Activated T-cell treated with anti-CD3 and anti-CD28 coated beads, Interleukin-2, amount 50 U/mL, for 72 hours (primary cell): Measurements from ENCODE around the gene NEAT1. TPM values are rescaled to one million over a fixed set of nuclear protein-coding genes. Genes with fewer than 3 reads are reported as not detected.

Experiments used
- ATAC-seq, 2 donors: fragments of 150-1000 bp; cut with Tn5 transposase; replicated peaks in 1 of 2; 2 replicates each; pipeline ENCODE4 v1.10.0; 2021; ENCODE audit warnings: moderate library complexity in 2 of 2, mild to moderate bottlenecking in 1 of 2
- DNase-seq, 2 donors: peaks; one replicate each; pipeline ENCODE4 v3.0.0; 2021 to 2022; ENCODE audit warnings: mixed read lengths in 1 of 2
- H3K27ac Mint-ChIP-seq: one replicate; pipeline ENCODE4 v1.8.0; 2022; ENCODE audit warnings: mild to moderate bottlenecking, moderate library complexity, mixed read lengths
- H3K27me3 Mint-ChIP-seq: one replicate; pipeline ENCODE4 v1.8.0; 2022; ENCODE audit warnings: low read depth, mixed read lengths
- H3K36me3 Mint-ChIP-seq, 2 donors: one replicate each; pipeline ENCODE4 v1.8.0; 2022; ENCODE audit warnings: mixed read lengths in 2 of 2, mild to moderate bottlenecking in 1 of 2; ENCODE audit not compliant: insufficient read depth in 2 of 2
- H3K4me1 Mint-ChIP-seq: one replicate; pipeline ENCODE4 v1.8.0; 2022; ENCODE audit warnings: low read depth, mixed read lengths
- H3K4me3 Mint-ChIP-seq, 2 donors: one replicate each; pipeline ENCODE4 v1.8.0; 2022; ENCODE audit warnings: mild to moderate bottlenecking in 2 of 2, mixed read lengths in 2 of 2, moderate library complexity in 2 of 2
- H3K9me3 Mint-ChIP-seq, 2 donors: one replicate each; pipeline ENCODE4 v1.8.0; 2022; ENCODE audit warnings: mixed read lengths in 2 of 2
- total RNA-seq, 2 donors: library from RNA; stranded (reverse); gene quantifications; one replicate each; pipeline ENCODE4 v1.2.3, GENCODE V29; 2022

The NEAT1 gene
- total RNA-seq, 2 donors from 2014 or later: 678 to 1,151 TPM

DNA sequence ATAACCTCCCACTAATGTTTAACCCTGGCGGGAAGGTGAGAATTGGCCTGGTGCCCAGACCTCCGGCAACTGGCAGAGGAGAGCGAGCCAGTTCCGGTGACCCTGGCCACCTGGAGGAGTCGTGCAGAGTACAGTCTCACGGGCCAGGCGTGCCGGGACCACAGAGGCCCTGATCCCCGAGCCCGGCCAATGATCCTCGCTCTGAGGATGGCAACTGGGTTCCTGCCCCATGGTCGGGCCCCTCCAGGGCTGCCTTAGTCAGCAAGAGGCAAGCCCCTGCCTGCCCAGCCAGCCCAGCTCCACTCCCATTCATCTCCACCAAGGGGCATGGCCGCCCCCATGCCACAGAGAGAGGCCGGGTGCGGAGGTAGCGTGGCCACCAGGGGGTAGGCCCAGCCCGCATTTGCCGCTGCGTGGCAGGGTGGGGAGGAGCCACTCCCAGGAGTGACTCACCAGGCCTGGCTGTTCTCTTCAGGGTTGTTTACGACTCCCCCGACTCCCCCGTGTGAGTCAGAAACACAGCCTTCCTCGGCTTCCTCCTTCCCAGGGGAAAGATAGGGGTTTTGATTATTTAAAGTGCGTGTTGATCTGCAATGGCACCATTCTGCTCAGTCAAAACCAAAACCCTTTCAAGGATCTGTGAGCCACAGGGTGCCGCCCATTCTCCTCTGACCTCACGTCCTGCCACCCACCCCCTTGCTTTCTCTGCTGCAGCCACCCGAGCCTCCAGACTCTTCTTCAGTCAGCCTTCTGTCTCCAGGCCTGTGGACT is 40.4 kb upstream of the NEAT1 start, which contains the start of gene SLC25A45:
SLC25A45 (minus strand) TSS at position 614 of the 771 bp plus-strand sequence. CDS start 695 bp downstream, outside the sequence.
- Mint-ChIP-seq H3K36me3 (no peaks in the 10 kb centered on the region), H3K9me3 (no peaks in the 10 kb centered on the region), H3K4me3 (peak within 1 kb of the TSS; percentile 84 to 97), H3K4me1 (peaks cover 61% of the 10 kb centered on the region), H3K27me3 (no peaks in the 10 kb centered on the region), H3K27ac (peak within 1 kb of the TSS; percentile 79)
- ATAC-seq (peak; percentile 86 to 89), DNase-seq (peak; percentile 95 to 97)

DNA sequence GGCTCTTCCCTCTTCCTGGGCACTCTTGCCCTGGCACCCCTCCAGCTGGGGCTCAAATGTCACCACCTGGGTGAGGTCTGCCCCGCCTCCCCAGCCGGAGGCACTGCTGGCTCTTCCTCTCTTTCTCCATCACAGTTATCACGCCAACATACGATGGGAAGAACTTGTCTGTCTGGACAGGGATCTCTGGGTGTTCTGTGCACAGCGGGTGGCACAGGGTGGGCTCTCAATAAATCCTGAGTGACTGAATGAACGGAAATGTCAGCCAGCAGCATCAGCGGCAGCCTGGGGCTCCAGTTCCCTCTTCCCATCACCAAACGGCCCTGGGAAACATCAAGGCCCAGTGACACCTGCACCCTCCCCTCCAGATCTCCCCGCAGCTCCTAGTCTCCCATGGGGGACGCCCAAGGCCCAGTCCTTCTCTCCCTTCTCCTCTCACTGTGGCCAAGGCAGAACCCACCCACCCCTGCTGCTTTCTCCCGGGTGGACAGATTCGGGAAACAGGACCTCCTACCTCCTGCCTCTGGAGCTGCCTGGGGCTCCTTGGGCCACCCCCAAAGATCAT is 39.7 kb upstream of the NEAT1 start:
- Mint-ChIP-seq H3K4me1 (peaks cover 66% of the 10 kb centered on the region), H3K36me3 (no peaks in the 10 kb centered on the region), H3K4me3 (peak overlapping the region; percentile 84 to 97), H3K9me3 (no peaks in the 10 kb centered on the region), H3K27me3 (no peaks in the 10 kb centered on the region), H3K27ac (peak overlapping the region; percentile 79)
- DNase-seq (no peak), ATAC-seq (no peak)

DNA sequence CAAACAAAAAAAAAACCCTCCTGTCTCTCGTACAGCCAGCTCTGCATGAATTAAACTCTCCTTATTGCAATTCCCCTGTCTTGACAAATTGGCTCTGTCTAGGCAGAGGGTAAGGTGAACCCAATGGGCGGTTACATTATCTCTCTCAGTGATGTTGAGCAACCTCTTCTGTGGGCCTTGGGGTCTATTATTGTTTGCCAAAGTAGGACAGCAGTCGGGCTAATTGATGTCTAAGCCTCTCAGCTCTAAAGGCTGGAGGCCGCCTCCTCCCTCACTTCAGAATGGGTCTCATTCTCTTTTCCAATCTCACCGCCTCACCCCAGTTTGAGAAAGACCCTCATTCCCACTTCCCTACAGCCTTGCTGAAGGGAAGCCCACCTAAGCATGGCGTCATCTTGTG is 38.8 kb upstream of the NEAT1 start:
- Mint-ChIP-seq H3K4me3 (peak overlapping the region; percentile 84 to 97), H3K27ac (peak overlapping the region; percentile 51), H3K36me3 (peaks cover 0 to 2% of the 10 kb centered on the region in 2 donors), H3K27me3 (no peaks in the 10 kb centered on the region), H3K4me1 (peaks cover 75% of the 10 kb centered on the region), H3K9me3 (no peaks in the 10 kb centered on the region)
- no peak for DNase-seq
- no peak for ATAC-seq

DNA sequence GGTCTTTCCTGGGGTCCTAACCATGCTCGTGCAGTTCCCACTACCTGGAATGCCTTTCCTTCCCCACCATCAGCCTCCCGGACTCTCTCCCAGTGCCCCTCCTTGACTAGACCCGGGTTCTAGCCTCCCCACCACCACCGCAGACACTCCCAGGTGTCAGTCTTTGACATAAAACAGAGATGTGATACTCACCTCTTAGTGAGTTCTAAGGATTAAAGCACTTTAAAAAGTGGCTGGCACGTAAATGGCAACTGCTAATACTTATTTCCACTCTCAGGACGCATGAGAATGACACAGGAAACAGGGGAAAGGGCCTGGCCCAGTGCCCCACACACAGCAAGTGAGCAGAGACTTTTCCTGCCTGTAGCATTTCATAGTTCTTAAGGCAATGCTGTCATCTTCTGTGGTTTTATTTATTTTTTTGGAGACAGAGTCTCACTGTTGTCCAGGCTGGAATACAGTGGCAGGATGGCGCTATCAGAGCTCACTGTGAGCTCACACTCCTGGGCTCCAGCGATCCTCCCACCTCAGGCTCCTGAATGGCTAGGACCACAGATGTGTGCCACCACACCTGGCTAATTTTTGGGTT is 38.2 kb upstream of the NEAT1 start:
- Mint-ChIP-seq H3K9me3 (no peaks in the 10 kb centered on the region), H3K27ac (peak overlapping the region; percentile 93), H3K36me3 (peaks cover 0 to 4% of the 10 kb centered on the region in 2 donors), H3K27me3 (no peaks in the 10 kb centered on the region), H3K4me3 (peak overlapping the region; percentile 84 to 97), H3K4me1 (peaks cover 81% of the 10 kb centered on the region)
- DNase-seq: no peak
- no peak for ATAC-seq

DNA sequence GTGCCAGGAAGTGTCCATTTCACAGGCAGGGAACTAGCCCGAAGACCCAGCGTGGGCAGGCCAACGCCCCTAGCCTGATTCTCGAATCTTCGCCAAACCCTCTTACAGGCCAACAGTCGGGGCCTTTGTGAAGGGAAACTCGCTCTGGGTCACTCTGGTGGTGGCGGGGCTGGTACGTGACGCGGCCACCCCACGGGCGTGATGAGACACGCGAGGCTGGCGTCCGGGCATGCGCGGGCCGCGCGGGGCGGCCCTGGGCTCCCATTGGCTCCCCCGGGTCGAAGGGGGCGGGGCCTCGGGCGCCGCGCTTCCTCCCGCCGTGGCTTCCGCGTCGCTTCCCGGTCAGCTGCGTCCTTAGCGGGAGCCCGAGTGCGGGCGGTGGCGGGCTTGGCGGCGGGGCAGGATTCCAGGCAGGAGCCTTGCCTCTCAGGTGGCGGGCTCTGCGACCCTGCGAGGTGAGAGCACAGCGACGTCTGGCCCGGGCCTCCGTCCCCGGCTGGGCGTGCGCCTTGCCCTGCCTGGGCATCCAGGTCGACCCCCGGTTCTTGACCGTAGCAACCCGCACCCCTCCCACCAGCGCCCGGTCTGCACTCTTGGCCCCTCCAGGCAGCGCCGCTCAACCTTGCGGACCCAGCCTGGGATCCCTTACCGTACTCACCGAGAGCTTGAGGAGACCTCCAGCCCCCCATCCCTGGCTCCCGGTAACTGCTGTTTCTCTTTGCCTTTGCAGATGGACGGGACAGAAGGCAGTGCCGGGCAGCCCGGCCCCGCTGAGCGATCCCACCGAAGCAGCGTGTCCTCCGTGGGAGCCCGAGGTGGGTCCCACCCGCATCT is 36.1 kb upstream of the NEAT1 start, which contains the start of gene FRMD8:
FRMD8 (plus strand) TSS at position 331 of the 834 bp plus-strand sequence; CDS start at position 731, 400 bp downstream.
- no peaks in the 10 kb centered on the region for H3K9me3 Mint-ChIP-seq
- ATAC-seq (peak; percentile 44 to 58), DNase-seq (peak; percentile 88 to 97)
- peak within 1 kb of the TSS; percentile 85 for H3K27ac Mint-ChIP-seq
- H3K4me3 Mint-ChIP-seq: peak within 1 kb of the TSS; percentile 84 to 97
- peaks cover 76% of the 10 kb centered on the region for H3K4me1 Mint-ChIP-seq
- H3K27me3 Mint-ChIP-seq: no peaks in the 10 kb centered on the region
- peaks cover 0 to 4% of the 10 kb centered on the region in 2 donors for H3K36me3 Mint-ChIP-seq

DNA sequence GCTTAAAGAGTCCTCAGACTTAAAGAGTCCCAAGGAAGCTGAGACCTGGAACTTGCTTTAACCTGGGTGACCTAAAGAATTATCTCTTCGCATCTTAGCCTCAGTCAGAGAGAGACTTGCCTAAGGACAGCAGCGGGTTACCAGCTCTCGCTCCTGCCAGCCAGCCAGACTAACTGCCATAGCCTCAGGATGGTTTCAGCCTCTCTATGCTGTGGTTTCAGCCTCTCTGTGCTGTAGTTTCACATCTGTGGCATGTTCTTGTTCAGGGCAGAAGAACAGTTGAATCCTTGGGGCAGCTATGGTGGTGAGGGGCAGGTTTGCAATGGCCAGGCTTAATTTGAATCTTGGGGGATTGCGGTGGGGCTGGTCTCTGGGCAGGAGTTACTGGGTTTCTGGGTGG is 33.9 kb upstream of the NEAT1 start:
- Mint-ChIP-seq H3K4me3 (peak overlapping the region; percentile 52 to 71), H3K27ac (peak overlapping the region; percentile 4), H3K9me3 (no peaks in the 10 kb centered on the region), H3K4me1 (peaks cover 57% of the 10 kb centered on the region), H3K27me3 (no peaks in the 10 kb centered on the region), H3K36me3 (peaks cover 0 to 4% of the 10 kb centered on the region in 2 donors)
- DNase-seq (no peak), ATAC-seq (no peak)

DNA sequence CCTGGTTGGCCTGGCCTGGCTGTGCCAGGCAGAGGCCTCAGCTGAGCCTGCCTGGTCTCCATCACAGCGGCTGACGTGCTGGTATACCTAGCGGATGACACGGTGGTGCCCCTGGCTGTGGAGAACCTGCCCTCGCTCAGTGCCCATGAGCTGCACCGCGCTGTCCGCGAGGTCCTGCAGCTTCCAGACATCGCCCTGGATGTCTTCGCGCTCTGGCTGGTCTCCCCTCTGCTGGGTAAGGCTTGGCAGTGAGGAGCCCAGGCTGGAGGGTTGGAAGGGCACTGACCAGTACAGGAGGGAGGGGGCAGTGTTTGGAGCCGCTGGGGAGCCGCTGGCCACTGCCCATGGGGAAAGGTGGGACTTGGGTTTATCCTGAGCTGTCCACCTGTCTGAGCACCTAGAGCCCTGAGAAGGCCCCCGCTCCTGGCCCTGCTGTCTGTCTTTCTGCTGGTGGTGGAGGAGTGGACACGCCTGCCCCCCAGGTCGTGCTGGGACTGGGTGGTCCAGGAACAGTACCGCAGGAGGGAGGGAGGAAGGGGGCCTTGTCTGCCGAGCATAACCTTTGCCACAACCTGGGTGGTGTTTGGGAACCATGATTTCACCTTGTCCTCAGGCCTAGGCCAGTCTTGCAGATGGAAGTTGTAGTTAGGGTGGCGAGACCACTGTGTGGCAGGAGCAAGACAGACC is 33.2 kb upstream of the NEAT1 start:
- H3K4me1 Mint-ChIP-seq: peaks cover 50% of the 10 kb centered on the region
- ATAC-seq (no peak), DNase-seq (no peak)
- peak overlapping the region; percentile 52 to 71 for H3K4me3 Mint-ChIP-seq
- peaks cover 0 to 4% of the 10 kb centered on the region in 2 donors for H3K36me3 Mint-ChIP-seq
- no peaks in the 10 kb centered on the region for H3K9me3 Mint-ChIP-seq
- no peaks in the 10 kb centered on the region for H3K27me3 Mint-ChIP-seq
- H3K27ac Mint-ChIP-seq: no peak overlapping the region

DNA sequence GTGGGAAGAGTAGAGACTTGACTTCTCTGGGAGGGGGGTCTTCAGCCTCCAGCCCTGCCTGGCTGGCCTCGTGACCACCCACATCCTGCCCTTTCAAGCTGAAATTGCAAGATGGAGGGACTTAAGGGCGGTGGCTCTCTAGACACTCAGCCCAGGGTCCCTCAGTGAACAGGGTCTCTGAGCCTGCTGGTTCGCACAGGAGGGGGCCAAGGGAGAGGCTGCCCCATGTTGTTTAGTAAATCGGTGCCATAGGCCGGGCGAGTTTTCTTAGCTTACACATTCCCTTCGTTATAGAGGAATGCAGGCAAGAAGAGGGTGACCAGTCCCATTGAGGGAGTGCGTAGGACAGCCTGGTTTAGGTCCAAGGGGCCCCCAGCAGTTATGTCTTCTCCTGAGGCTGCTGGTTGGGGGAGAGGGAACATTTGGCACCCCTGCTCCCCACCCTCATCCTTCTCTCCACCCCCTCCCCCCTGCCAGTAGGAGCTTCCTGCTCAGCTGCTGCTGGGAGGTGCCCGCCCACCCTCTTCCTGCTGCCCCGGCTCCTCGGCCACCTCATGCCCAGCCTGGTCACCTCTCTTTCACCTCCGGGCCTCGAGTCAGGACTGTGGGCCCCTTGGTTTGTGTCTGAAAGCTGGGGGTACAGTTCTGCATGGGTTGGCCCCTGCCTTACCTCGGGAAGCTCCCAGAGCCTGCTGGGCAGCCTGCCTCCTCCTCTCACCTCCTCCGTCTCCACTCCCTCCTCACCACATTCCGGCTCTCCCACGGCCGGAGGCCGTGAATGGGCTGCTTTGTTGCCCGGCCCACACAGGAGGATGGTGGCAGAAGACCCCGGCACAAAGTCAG is 32.3 kb upstream of the NEAT1 start:
- Mint-ChIP-seq H3K4me1 (peaks cover 41% of the 10 kb centered on the region), H3K27me3 (no peaks in the 10 kb centered on the region), H3K27ac (no peak overlapping the region), H3K4me3 (peak overlapping the region in 1 of 2 donors; percentile 44), H3K36me3 (peaks cover 0 to 4% of the 10 kb centered on the region in 2 donors), H3K9me3 (no peaks in the 10 kb centered on the region)
- ATAC-seq (no peak), DNase-seq (no peak)

DNA sequence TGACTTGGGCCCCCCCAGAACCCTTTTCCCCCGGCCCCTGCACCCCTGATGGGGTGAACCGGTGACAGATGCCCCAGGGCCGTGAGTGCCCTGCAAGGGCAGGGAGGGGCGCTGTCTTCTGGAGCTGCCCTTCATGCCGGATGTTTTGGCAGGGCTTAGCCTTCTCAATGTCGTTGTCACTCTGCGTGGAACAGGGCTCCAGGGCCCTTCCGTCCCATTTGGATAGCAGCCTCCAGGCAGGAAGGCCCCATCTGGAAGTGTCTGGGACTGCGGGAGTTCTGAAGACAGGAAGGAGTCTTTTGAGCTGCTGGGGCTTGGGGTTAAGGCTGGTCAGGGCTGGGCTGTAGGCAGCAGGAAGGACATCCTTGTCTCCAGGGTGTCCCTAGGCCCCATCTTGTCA is 31.6 kb upstream of the NEAT1 start:
- Mint-ChIP-seq H3K4me3 (no peak overlapping the region), H3K36me3 (peaks cover 0 to 4% of the 10 kb centered on the region in 2 donors), H3K27ac (no peak overlapping the region), H3K4me1 (peaks cover 34% of the 10 kb centered on the region), H3K27me3 (no peaks in the 10 kb centered on the region), H3K9me3 (no peaks in the 10 kb centered on the region)
- ATAC-seq (no peak), DNase-seq (no peak)

DNA sequence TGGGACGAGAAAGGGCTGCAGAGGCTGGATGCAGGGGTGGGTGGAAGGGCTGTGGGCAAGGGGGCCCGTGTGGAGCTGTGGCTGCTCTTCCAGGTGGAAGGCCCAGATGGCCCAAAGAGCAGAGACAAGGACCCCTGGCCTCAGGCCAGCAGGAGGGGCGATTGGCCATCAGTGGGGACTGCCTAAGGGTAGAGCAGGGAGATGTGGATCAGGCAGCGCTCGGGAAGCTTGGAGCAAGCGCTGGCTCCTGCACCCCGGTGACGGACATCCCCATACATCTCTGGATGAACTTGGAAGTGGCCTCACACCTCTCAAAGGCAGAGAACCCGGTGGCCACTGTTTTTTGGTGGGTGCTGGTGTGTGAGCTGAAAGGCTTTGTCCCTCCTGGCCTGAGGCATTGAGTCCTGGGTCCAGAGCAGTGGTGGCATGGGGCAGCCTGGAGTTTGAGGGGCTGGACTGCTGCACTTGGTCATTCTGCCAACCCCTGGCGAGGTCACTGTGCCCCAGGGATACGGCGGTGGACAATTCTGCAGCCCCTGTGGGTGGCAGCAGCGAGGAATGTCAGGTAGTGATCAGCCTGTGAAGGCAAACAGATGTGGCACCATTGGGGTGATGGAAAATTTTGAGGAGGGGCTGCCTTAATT is 30.3 kb upstream of the NEAT1 start:
- H3K36me3 Mint-ChIP-seq: peaks cover 2 to 4% of the 10 kb centered on the region in 2 donors
- DNase-seq (no peak), ATAC-seq (no peak)
- H3K4me3 Mint-ChIP-seq: no peak overlapping the region
- no peaks in the 10 kb centered on the region for H3K27me3 Mint-ChIP-seq
- H3K9me3 Mint-ChIP-seq: no peaks in the 10 kb centered on the region
- no peak overlapping the region for H3K27ac Mint-ChIP-seq
- peaks cover 26% of the 10 kb centered on the region for H3K4me1 Mint-ChIP-seq

DNA sequence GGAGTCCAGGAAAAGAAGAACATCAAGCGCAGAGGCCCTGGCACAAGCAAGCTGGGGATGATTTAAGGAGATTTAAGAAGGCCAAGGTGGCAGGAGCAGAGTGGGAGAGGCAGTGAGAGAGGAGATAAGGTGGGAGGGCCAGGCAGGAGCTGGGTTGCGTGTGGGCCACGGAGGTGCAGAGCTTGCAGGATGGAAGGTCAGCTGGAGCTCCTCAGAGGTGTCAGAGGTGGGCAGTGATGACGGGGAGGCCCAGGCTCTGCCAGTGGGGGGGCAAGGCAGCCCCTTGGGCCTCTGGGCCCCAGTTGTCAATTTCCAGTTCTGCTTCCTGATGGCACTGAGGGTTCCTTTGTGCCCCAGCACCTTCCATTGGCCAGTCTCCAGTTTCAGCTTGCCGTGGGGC is 29.7 kb upstream of the NEAT1 start:
- no peaks in the 10 kb centered on the region for H3K9me3 Mint-ChIP-seq
- no peaks in the 10 kb centered on the region for H3K27me3 Mint-ChIP-seq
- H3K27ac Mint-ChIP-seq: no peak overlapping the region
- peaks cover 22% of the 10 kb centered on the region for H3K4me1 Mint-ChIP-seq
- H3K4me3 Mint-ChIP-seq: no peak overlapping the region
- no peak for DNase-seq
- ATAC-seq: no peak
- H3K36me3 Mint-ChIP-seq: peaks cover 3 to 4% of the 10 kb centered on the region in 2 donors
